Stimulated activated effector memory CD8-positive, alpha-beta T cell treated with anti-CD3 and anti-CD28 coated beads, Interleukin-12 subunit alpha, Interleukin-12 subunit beta, amount 100 ng/mL, for 72 hours (primary cell): Measurements from ENCODE around the gene NBPF1.
"Not testable (repeated sequence)": the region's sequence is repeated elsewhere in the genome, so short reads cannot be mapped to it uniquely, and the experiment has no call there.

ENCODE experiments used
- ATAC-seq: fragments of 150-1000 bp; cut with Tn5 transposase; 2 replicates; pipeline ENCODE4 v1.10.0; 2021
- DNase-seq, 2 donors: peaks; one replicate each; pipeline ENCODE4 v3.0.0; 2021 to 2022; ENCODE audit warnings: low spot score in 2 of 2
- H3K27ac Mint-ChIP-seq: one replicate; pipeline ENCODE4 v1.8.0; 2022; ENCODE audit warnings: mild to moderate bottlenecking, mixed read lengths
- H3K36me3 Mint-ChIP-seq: one replicate; pipeline ENCODE4 v1.8.0; 2022; ENCODE audit warnings: mild to moderate bottlenecking, mixed read lengths
- H3K4me1 Mint-ChIP-seq: one replicate; pipeline ENCODE4 v1.8.0; 2022; ENCODE audit warnings: mixed read lengths
- H3K4me3 Mint-ChIP-seq: one replicate; pipeline ENCODE4 v1.8.0; 2022; ENCODE audit warnings: mild to moderate bottlenecking, mixed read lengths
- H3K9me3 Mint-ChIP-seq: one replicate; pipeline ENCODE4 v1.8.0; 2022; ENCODE audit warnings: mixed read lengths

NBPF1 gene

GRCh38 chr1:16631248-16632043, 18.1 kb upstream of the NBPF1 start:
- DNase-seq (no peak), ATAC-seq (peak; percentile 2)
- H3K4me3 Mint-ChIP-seq: no peak overlapping the region
- no peak overlapping the region for H3K27ac Mint-ChIP-seq
- no peaks in the 10 kb centered on the region for H3K9me3 Mint-ChIP-seq
- H3K4me1 Mint-ChIP-seq: peaks cover 8% of the 10 kb centered on the region
- peaks cover 48% of the 10 kb centered on the region for H3K36me3 Mint-ChIP-seq

DNA sequence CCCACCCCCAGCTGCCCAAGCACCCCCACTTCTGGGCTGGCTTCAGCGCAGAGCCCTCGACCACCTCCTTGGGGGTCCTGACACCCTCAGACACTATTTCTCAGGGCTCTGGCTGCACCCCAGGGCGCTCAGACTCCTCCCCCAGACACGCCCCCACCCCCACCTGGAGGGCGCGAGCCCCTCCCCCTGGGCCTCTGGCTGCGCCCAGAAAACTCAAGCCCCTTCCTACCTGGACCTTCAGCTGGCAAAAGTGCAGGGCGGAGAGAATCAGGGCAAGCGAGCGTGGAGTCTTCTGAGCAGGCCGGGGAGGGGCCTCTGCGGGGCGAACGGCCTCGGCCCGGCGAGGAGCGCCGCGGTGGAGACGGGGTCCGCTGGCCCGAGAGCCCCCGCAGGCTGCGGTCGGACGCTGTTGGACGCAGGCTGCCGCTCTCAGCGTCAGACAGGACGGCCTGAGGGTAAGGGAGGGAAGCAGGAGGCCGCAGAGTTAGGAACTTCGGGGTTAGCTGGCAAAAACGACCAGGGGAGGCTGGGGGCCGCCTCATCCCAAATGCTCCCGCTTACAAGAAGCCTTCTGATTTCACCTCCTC, 17.4 kb upstream of the NBPF1 start:
- Mint-ChIP-seq H3K27ac (peak overlapping the region; percentile 33), H3K4me3 (no peak overlapping the region), H3K9me3 (no peaks in the 10 kb centered on the region), H3K4me1 (peaks cover 14% of the 10 kb centered on the region), H3K36me3 (peaks cover 48% of the 10 kb centered on the region)
- DNase-seq: no peak
- ATAC-seq: no peak

DNA sequence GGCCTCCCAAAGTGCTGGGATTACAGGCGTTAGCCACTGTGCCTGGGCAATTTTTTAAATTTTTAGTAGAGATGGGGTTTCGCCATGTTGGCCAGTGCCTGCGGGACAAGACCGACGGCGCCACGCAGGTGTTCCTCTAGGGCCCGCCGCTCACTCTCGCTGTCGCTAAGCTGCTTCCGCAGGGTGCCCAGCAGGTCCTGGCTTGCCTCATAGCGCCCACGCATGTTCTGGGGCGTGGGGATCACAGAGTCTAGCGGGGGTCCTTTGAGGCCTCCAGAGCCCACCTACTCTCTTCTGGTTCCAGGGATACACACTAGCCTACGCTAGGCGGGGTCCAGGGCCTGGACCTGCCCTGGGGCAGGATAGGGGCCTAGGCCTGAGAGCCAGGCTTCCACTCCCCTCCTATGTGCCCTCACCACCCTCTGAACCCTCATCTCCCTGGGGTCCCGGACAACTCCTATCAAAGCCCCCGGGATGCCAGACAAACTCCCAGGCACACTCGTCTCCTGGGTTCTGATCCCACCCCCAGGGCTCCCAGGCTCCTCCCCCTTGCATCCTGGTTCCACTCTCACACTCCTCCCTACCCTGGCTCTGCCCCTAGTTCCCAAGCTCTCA, 16.7 kb upstream of the NBPF1 start:
- Mint-ChIP-seq H3K27ac (peak overlapping the region; percentile 33), H3K4me1 (peaks cover 15% of the 10 kb centered on the region), H3K36me3 (peaks cover 48% of the 10 kb centered on the region)
- ATAC-seq, H3K4me3 Mint-ChIP-seq, H3K9me3 Mint-ChIP-seq: not testable (repeated sequence)
- peak in 1 of 2 donors; percentile 56 for DNase-seq

DNA sequence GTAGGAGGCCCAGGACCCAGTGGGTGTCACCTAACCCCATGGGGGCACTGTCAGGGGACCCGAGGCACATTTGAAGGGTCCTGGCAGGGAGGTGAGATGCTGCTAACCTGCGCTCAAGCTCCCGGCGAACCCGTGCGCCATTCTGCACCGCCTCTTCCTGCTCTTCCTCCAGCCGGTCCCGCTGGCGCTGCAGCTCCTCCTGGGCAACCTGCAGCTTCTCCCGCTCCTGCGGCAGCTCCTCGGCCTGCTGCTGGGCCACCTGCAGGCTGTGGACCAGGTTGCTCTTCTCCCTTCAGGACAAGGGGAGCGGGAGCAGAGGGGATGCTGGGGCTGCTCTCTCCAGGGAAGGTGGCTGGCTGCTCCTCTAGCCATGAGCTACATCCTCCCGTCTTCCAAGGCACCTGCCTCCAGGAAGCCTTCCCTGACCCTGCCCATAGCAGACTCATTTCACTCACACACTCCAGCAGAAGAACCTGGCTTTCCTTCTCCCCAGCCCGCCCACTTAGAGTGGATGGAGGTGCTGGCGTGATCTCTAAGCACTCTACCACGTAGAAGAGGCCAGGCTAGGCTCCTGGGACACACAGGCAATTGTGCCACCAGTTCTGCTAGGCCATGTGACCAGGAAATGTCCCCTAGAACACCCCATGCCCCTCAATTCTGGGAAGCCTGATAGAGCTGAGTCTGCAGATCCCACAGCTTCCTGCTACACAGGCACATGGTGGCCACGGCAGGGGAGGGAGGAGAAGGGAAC, 15.2 kb upstream of the NBPF1 start:
- DNase-seq: peak in 1 of 2 donors; percentile 61
- peak overlapping the region; percentile 29 for H3K27ac Mint-ChIP-seq

GRCh38 chr1:16626409-16626983, 13.1 kb upstream of the NBPF1 start:
- ATAC-seq, H3K4me3 Mint-ChIP-seq, H3K9me3 Mint-ChIP-seq: not testable (repeated sequence)
- Mint-ChIP-seq H3K27ac (peak overlapping the region; percentile 3), H3K4me1 (peaks cover 15% of the 10 kb centered on the region), H3K36me3 (peaks cover 42% of the 10 kb centered on the region)
- DNase-seq: peak in 1 of 2 donors; percentile 55

More for the DNA sequence above, 15.2 kb upstream of the NBPF1 start:
- no peak for ATAC-seq
- Mint-ChIP-seq H3K9me3 (no peaks in the 10 kb centered on the region), H3K36me3 (peaks cover 48% of the 10 kb centered on the region), H3K4me1 (peaks cover 15% of the 10 kb centered on the region), H3K4me3 (no peak overlapping the region)

- Mint-ChIP-seq H3K36me3 (peaks cover 35% of the 10 kb centered on the region), H3K27ac (peak overlapping the region; percentile 3), H3K4me3 (no peak overlapping the region), H3K9me3 (no peaks in the 10 kb centered on the region), H3K4me1 (peaks cover 15% of the 10 kb centered on the region)
- DNase-seq (peak in 1 of 2 donors; percentile 61), ATAC-seq (no peak)
These were observed 12.4 kb upstream of the NBPF1 start for GRCh38 chr1:16625497-16626408.

DNA sequence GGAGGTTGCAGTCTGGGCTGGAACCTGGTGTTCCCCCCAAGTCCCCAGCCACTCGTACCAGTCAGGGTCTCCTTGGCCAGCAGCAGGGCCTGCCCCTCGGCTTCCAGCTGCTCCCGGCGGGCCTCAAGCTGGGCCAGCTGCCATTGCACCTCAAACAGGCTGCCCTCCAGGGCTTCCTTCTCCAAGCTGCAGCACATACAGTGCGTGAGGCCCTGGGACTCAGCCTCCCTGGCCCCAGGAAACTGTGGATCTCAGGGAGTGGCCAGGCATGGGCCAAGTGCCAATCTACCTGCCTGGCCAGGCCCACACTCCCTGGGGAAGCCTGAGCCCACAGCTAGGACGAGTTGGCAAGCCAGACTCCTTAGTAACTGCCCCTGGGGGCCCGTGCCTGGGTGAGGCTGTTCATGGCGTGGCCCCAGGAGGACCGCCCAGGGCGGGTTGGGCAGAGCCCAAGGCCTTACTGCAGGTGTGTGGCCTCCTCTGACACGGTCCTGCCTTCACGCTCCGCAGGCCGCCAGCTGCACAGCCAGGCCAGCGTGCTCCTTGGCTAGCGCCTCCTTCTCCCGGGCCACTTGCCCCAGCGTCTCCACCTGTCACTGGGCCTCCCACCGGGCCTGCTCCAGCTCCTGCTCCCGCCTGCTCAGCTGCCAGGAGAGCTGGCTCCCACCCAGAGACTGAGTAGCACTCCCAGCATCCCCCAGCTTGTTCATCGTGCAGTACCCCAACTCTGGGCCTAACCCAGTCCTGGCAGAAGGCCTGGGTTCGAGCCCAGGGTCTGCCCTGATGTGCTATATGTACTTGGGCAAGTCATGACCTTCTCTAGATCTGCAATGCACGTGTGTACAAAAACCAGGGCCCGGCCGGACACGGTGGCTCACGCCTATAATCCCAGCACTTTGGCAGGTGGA, 10.7 kb upstream of the NBPF1 start:
- peaks cover 15% of the 10 kb centered on the region for H3K4me1 Mint-ChIP-seq
- not testable (repeated sequence) for H3K9me3 Mint-ChIP-seq, H3K27ac Mint-ChIP-seq, H3K4me3 Mint-ChIP-seq
- peak; percentile 1 for ATAC-seq
- DNase-seq: peak in 1 of 2 donors; percentile 60
- H3K36me3 Mint-ChIP-seq: peaks cover 18% of the 10 kb centered on the region

- H3K4me3 Mint-ChIP-seq, DNase-seq, H3K27ac Mint-ChIP-seq, H3K9me3 Mint-ChIP-seq, H3K4me1 Mint-ChIP-seq, ATAC-seq: not testable (repeated sequence)
- H3K36me3 Mint-ChIP-seq: peaks cover 11% of the 10 kb centered on the region
These were observed 10.0 kb upstream of the NBPF1 start for GRCh38 chr1:16623337-16623736.

GRCh38 chr1:16621681-16622315, 8.4 kb upstream of the NBPF1 start:
- H3K27ac Mint-ChIP-seq, H3K4me1 Mint-ChIP-seq, H3K36me3 Mint-ChIP-seq, DNase-seq, ATAC-seq, H3K9me3 Mint-ChIP-seq, H3K4me3 Mint-ChIP-seq: not testable (repeated sequence)

DNA sequence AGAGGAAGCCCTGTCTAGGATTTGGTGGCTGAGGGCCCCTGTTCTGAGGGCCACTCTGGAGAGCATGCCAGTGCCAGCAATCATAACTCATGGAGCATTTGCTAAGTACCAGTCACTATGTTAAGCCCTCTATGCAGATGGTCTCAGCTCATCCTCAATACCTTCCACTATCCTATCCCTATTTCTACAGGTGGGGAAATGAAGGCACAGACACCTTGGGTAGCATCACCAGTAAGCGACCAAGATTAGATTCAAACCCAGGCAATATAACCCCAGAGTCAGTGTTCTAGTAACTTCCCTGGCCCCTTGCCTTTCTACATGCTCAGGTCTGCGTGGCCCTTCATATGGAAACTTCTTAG, 7.9 kb upstream of the NBPF1 start:
- H3K27ac Mint-ChIP-seq: no peak overlapping the region
- no peak overlapping the region for H3K4me3 Mint-ChIP-seq
- H3K9me3 Mint-ChIP-seq: no peaks in the 10 kb centered on the region
- DNase-seq (no peak), ATAC-seq (no peak)
- peaks cover 6% of the 10 kb centered on the region for H3K4me1 Mint-ChIP-seq
- no peaks in the 10 kb centered on the region for H3K36me3 Mint-ChIP-seq

DNA sequence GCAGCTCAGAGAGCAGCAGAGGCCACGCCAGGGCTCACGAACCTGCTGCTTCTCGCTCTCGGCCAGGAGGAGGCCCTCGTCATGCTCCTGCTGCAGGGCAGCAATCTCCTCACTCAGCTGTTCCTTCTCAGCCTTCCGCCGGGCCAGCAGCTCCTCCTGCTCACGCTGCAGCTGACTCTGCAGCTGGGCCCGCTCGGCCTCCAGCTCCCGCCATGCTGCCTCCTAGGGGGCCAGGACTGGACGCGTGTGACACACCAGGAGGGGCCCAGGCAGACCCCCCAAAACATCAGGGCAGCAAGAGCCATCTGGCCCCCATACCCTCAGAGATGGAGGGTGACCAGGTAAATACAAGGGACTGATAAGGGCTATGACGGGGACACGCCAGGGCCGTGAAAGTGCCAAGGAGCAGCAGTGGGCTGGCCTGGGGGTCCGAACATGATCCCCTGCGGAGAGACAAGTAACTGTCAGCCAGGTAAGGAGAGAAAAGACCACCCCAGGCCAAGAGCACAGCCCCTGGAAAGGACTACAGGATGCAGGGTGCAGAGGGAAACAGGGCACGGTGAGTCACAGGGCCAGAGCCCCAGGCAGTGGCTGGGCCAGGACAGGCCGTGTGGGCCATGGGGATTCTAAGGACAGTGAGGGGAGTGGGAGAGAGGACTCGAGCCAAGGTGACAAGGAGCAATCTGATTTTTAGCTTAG, 6.6 kb upstream of the NBPF1 start:
- H3K36me3 Mint-ChIP-seq, H3K4me3 Mint-ChIP-seq: not testable (repeated sequence)

DNA sequence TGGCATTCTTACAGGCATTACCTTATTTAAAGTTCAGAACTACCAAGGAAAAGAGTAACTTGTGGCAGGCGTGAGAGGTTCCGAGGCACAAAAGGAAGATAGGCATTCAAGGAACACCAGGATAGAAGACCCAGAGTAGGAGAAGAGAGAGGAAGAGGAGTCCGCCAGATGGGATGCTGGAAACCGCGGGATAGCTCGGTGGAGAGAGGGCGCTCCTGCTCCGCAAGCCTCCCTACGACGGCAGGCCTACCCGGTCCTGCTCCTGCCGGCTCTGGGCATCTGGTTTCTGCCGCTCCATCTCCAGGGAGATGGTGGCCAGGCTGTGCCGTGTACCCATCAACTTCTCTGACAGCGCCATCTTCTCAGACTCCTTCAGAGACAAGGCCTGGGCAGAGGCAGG, 5.4 kb upstream of the NBPF1 start:
- Mint-ChIP-seq H3K27ac (no peak overlapping the region), H3K4me3 (no peak overlapping the region), H3K9me3 (no peaks in the 10 kb centered on the region), H3K4me1 (no peaks in the 10 kb centered on the region), H3K36me3 (no peaks in the 10 kb centered on the region)
- no peak for ATAC-seq
- DNase-seq: peak in 1 of 2 donors; percentile 51

More for the DNA sequence above, 6.6 kb upstream of the NBPF1 start:
- not testable (repeated sequence) for H3K9me3 Mint-ChIP-seq, H3K4me1 Mint-ChIP-seq, H3K27ac Mint-ChIP-seq, ATAC-seq
- peak in 1 of 2 donors; percentile 54 for DNase-seq
